Coronary artery (tissue), 2 donors: ENCODE results near the gene NHERF2.

ENCODE experiments used
- DNase-seq: peaks from one replicate; pipeline ENCODE4 v3.0.0-alpha.2; 2017; ENCODE audit warnings: low spot score
- H3K27ac ChIP-seq, 2 donors: fragments of 200-600 bp; sonication (generic); one replicate each; pipeline ENCODE4 v1.5.1; 2016 to 2019
- H3K4me3 ChIP-seq: fragments of 200-600 bp; sonication (generic); 2 replicates; pipeline ENCODE4 v1.5.1; 2016; ENCODE audit warnings: mild to moderate bottlenecking, moderate library complexity
- CTCF ChIP-seq: fragments of 200-600 bp; sonication (generic); IDR thresholded peaks from one replicate; pipeline ENCODE4 v1.5.1; 2019; ENCODE audit warnings: antibody characterized with exemption

Gene NHERF2

GRCh38 chr16:2025251-2025650 lies 1.5 kb upstream of the NHERF2 start:
- Histone ChIP-seq H3K27ac (no peak overlapping the region), H3K4me3 (no peak overlapping the region)
- TF ChIP-seq CTCF = no peak
- no peak for DNase-seq

DNA sequence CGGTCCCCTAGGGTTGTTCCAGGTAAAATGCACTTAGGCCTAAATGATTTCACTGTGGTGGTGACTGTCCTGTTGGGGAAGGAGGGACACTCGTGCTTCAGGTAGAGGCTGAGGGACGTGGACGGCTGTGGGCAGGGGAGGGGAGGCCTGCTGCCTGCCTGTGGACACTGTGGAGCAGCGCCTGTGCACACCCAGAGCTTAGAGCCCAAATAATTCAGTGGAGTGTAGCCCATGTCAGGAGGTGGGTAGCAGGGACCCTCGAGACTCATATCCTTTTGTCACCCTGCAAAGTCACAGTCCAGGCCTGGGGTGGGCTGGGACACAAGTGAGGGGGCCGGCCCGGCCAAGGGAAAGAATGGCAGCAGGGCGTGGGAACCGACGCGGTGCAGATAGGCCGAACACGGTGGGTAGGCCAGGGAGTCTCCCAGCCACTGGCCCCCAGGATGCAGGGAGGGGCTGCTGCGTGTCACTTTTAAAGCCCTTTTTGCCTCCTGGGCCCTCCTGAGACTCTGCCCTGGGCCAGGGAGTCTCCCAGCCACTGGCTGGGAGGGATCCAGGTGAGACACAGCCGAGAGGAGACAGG lies 733 bp upstream of the NHERF2 start:
- Histone ChIP-seq H3K27ac (peak overlapping the region; percentile 38 to 89), H3K4me3 (peak overlapping the region; percentile 91)
- TF ChIP-seq CTCF = no peak
- DNase-seq = no peak

DNA sequence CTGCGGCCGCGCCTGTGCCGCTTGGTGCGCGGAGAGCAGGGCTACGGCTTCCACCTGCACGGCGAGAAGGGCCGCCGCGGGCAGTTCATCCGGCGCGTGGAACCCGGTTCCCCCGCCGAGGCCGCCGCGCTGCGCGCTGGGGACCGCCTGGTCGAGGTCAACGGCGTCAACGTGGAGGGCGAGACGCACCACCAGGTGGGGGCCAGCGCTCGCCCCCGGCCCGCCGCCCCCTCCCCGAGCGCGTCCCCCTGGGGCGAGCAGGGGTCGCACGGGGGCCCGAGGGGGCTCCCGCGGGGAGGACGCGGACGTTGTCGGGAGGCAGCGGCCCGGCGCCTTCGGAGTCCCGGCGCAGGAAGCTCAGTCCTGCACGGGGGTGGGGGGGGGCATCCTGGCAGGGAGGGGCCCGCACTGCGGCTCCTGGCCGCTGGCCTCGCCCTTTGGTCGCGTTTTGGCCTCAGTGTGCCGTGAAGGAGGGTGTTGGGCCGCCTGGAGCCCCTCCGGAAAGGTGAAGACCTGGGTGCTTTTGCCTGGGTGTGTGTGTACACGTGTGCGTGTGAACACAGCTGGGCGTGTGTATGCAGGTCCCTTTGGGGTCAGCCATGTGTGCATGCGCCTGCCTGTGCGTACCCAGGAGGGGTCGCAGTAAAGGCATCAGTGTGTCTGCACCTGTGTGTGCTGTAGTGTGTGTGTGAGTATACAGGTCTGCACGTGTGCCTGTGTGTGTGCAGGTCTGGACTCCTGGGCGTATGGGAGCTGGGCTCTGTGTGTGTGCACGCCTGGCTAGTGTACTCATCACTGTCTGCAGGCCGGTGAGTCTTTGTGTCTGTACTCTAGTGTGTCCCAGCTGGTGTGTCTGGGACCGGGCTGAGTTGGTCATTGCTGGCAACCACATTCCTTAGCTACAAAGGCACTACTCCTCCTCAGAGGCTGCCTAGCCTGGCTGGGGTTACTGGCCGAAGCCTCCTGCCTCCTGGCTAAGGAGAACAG lies 615 bp downstream of the NHERF2 start:
- DNase-seq = no peak
- Histone ChIP-seq H3K4me3 (peak overlapping the region; percentile 91), H3K27ac (peak overlapping the region in 1 of 2 donors; percentile 89)
- TF ChIP-seq CTCF = no peak

DNA sequence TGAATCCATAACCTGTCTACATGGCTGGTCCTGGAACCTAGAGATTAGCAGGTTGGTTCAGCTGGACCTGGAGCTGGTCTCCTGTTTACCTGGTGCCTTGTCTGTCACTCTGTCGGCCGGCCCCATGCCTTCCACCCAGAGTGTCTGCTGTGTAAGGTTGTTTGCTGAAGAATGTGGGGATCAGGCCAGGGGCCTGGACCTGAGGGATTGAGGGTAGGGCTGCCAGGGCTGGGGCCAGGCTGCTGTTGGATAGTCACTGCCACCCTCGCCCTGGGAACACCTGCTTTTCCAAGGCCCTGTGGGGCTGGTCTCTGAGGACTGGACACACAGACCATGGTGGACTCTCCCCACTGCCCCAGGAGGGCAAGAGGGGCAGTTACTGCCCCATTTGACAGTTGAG lies 1.4 kb downstream of the NHERF2 start:
- no peak for DNase-seq
- H3K4me3 ChIP-seq = peak overlapping the region; percentile 91
- no peak for TF ChIP-seq CTCF
- peak overlapping the region in 1 of 2 donors; percentile 89 for H3K27ac ChIP-seq

- Histone ChIP-seq H3K27ac (peak overlapping the region in 1 of 2 donors; percentile 89), H3K4me3 (peak overlapping the region; percentile 91)
- TF ChIP-seq CTCF = no peak
- no peak for DNase-seq
These were observed 2.0 kb downstream of the NHERF2 start for GRCh38 chr16:2028620-2029220.

DNA sequence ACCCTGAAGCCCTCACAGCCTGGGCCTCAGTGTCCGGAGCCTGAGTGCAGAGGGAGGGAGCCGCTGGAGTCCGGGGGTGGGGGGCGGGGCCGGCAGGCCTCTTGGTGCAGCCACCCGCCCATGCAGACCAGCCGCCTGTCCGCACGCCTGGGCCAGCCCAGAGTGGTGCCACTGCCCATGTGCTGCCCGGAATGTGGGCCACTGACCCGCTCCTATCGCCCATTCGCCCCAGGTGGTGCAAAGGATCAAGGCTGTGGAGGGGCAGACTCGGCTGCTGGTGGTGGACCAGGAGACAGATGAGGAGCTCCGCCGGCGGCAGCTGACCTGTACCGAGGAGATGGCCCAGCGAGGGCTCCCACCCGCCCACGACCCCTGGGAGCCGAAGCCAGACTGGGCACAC lies 2.6 kb downstream of the NHERF2 start:
- Histone ChIP-seq H3K4me3 (peak overlapping the region; percentile 91), H3K27ac (peak overlapping the region in 1 of 2 donors; percentile 45)
- TF ChIP-seq CTCF = no peak
- DNase-seq = no peak
